ENCODE measurements around the gene MX2. TPM values are rescaled to one million over a fixed set of nuclear protein-coding genes. Genes with fewer than 3 reads are reported as not detected.
"Not testable (repeated sequence)": the region's sequence is repeated elsewhere in the genome, so short reads cannot be mapped to it uniquely, and the experiment has no call there.

Gene MX2
- total RNA-seq, 1 donor from 2014 or later: 0.26 TPM

DNA sequence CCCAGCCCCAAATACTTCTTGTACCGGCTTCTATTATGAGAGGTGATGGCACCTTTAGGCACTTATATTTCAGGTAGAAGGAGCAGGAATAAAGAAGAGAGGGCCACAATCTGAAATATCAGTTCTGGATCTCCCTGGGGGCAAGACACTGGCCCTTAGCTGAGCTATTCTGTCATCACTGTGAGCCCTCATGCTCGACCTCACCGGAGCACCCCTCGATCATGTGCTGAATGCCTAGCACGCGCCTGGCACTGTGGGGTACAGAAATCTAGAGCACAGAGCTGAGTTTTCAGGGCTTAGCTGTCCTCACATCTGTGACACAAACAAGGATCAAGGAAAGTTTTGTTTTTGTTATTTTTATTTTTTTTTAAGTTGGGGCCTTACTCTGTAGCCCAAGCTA, 56.6 kb downstream of the MX2 start:
- H3K27me3 ChIP-seq (ENCODE audit: control insufficient read depth, insufficient read depth, low read length): no peaks in the 10 kb centered on the region
- FAIRE-seq (no peak), DNase-seq (ENCODE audit: low read depth) (no peak)

DNA sequence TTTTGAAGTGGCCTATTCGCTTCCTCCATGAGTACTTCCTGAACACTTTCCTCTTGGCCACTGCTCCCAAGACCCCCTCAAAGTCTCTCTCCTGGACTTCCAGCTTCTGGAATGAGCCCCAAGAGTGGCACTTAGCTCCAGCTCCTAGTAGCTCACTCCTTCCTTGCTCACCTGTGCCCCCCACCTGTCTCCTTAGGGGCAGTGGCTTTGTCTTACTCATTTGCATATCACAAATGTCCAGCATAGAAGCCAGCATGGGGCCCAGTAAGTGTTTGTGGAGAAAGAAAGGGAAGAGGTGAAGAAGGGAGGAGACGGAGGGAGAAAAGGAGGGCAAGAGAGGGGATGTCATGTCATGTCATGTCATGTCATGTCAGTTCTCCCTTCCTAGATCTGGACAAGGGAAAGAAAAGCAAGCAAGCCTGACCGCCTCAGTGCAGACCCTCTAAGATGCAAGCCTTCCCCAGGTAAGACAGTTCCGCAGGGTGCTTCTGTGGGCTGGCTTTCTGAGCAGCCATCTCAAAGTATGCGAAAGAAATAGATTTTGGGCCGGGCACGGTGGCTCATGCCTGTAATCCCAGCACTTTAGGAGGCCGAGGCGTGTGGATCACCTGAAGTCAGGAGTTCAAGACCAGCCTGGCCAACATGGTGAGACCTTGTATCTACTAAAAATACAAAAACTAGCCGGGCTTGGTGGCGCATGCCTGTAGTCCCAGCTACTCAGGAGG, 57.3 kb downstream of the MX2 start:
- FAIRE-seq (no peak), DNase-seq (ENCODE audit: low read depth) (no peak)
- Histone ChIP-seq H3K27me3 (ENCODE audit: control insufficient read depth, insufficient read depth, low read length) (no peaks in the 10 kb centered on the region), H3K4me3 (ENCODE audit: low read depth, low read length) (no peak overlapping the region), H3K36me3 (ENCODE audit: control insufficient read depth, insufficient read depth, low read length) (no peaks in the 10 kb centered on the region)
- TF ChIP-seq, protein P1, sequence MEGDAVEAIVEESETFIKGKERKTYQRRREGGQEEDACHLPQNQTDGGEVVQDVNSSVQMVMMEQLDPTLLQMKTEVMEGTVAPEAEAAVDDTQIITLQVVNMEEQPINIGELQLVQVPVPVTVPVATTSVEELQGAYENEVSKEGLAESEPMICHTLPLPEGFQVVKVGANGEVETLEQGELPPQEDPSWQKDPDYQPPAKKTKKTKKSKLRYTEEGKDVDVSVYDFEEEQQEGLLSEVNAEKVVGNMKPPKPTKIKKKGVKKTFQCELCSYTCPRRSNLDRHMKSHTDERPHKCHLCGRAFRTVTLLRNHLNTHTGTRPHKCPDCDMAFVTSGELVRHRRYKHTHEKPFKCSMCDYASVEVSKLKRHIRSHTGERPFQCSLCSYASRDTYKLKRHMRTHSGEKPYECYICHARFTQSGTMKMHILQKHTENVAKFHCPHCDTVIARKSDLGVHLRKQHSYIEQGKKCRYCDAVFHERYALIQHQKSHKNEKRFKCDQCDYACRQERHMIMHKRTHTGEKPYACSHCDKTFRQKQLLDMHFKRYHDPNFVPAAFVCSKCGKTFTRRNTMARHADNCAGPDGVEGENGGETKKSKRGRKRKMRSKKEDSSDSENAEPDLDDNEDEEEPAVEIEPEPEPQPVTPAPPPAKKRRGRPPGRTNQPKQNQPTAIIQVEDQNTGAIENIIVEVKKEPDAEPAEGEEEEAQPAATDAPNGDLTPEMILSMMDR (IDR thresholded peaks at IDR 0.05; ENCODE audit: insufficient read depth, low read length, severe bottlenecking): no peak

More for the DNA sequence above, 56.6 kb downstream of the MX2 start:
- H3K4me3 ChIP-seq (ENCODE audit: low read depth, low read length): no peak overlapping the region
- TF ChIP-seq, protein P1 (IDR thresholded peaks at IDR 0.05; ENCODE audit: insufficient read depth, low read length, severe bottlenecking): no peak
- H3K36me3 ChIP-seq (ENCODE audit: control insufficient read depth, insufficient read depth, low read length): no peaks in the 10 kb centered on the region

DNA sequence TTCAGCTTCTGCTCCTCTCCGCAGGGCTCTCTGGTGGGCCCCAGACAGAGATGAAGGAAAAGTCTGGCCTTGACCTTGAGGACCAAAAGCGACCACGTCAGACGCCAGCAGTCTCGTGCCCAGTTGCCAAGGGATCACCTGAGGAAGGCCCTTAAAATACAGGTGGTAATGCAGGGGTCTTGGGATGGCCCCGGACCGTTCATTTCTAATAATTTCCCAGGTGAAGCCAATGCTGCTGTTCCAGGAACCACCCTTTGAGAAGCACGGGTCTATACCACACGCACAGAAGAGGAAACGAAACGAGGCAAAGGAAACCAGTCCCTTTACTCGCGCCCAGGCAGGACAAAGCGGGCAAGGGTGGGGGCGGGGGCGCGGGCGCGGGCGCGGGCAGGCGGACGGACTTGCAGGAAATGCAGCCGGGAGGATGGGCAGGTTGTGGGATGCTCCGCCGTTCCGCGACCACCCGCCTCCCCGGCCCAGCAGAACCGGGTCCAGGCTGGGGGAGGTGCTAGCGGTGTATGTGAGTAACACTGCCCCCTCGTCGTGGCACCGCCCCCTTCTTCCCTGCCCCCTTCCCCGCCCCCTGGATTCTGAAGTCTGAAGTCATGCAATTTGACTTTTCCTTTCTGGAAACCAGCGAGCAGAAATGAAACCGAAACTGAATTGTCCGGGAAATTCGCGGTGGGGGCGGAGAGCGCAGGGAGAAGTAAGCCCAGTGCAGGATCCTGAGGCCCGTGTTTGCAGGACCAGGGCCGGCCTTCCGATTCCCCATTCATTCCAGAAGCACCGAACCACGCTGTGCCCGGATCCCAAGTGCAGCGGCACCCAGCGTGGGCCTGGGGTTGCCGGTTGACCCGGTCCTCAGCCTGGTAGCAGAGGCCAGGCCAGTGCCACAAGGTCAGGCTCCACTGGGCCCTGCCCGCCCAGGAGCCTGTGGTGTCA, 58.4 kb downstream of the MX2 start:
- Histone ChIP-seq H3K27me3 (ENCODE audit: control insufficient read depth, insufficient read depth, low read length) (no peaks in the 10 kb centered on the region), H3K4me3 (ENCODE audit: low read depth, low read length) (peak overlapping the region; percentile 64), H3K36me3 (ENCODE audit: control insufficient read depth, insufficient read depth, low read length) (no peaks in the 10 kb centered on the region)
- DNase-seq (ENCODE audit: low read depth) (peak; percentile 74), FAIRE-seq (no peak)
- TF ChIP-seq, protein P1 (IDR thresholded peaks at IDR 0.05; ENCODE audit: insufficient read depth, low read length, severe bottlenecking): no peak

- DNase-seq (ENCODE audit: low read depth); H3K36me3 ChIP-seq (ENCODE audit: control insufficient read depth, insufficient read depth, low read length); H3K27me3 ChIP-seq (ENCODE audit: control insufficient read depth, insufficient read depth, low read length); H3K4me3 ChIP-seq (ENCODE audit: low read depth, low read length); FAIRE-seq: not testable (repeated sequence)
Observed at GRCh38 chr21:41420998-41421397, 59.2 kb downstream of the MX2 start.

- FAIRE-seq (no peak), DNase-seq (ENCODE audit: low read depth) (no peak)
- peaks cover 7% of the 10 kb centered on the region for H3K27me3 ChIP-seq (ENCODE audit: control insufficient read depth, insufficient read depth, low read length)
Observed at GRCh38 chr21:41422546-41423304, 60.9 kb downstream of the MX2 start.

GRCh38 chr21:41423305-41423636, 61.4 kb downstream of the MX2 start:
- H3K4me3 ChIP-seq (ENCODE audit: low read depth, low read length); H3K36me3 ChIP-seq (ENCODE audit: control insufficient read depth, insufficient read depth, low read length); H3K27me3 ChIP-seq (ENCODE audit: control insufficient read depth, insufficient read depth, low read length); FAIRE-seq; DNase-seq (ENCODE audit: low read depth): not testable (repeated sequence)

More at GRCh38 chr21:41422546-41423304, 60.9 kb downstream of the MX2 start:
- Histone ChIP-seq H3K4me3 (ENCODE audit: low read depth, low read length) (no peak overlapping the region), H3K36me3 (ENCODE audit: control insufficient read depth, insufficient read depth, low read length) (no peaks in the 10 kb centered on the region)
- TF ChIP-seq, protein P1 (IDR thresholded peaks at IDR 0.05; ENCODE audit: insufficient read depth, low read length, severe bottlenecking): no peak

All from bronchial epithelial cell (primary cell).